GM23338 (cell line): ENCODE results near the gene GPR162. TPM values are rescaled to one million over a fixed set of nuclear protein-coding genes. Genes with fewer than 3 reads are reported as not detected.

Experiments
- CREB1 ChIP-seq: fragments of 250-450 bp; sonication (Bioruptor Pico); IDR thresholded peaks from 2 replicates; pipeline ENCODE4 v1.5.0; 2020; ENCODE audit warnings: low read depth, mild to moderate bottlenecking, moderate library complexity
- CTCF ChIP-seq, 2 experiments: fragments of 200-600 bp in 1 of 2; sonication (generic) in 1 of 2; conservative IDR thresholded peaks; 2 replicates each; pipeline versions ENCODE4 v1.5.1 to v1.6.1; 2016 to 2017; ENCODE audit warnings: antibody characterized with exemption in 2 of 2, low read depth in 2 of 2, mild to moderate bottlenecking in 2 of 2, moderate library complexity in 1 of 2
- ETS1 ChIP-seq: IDR thresholded peaks from 2 replicates; pipeline ENCODE4 v1.6.1; 2016; ENCODE audit warnings: antibody characterized with exemption
- EZH2 ChIP-seq: fragments of 200-600 bp; sonication (generic); IDR thresholded peaks from one replicate; pipeline ENCODE4 v1.8.0; 2017; ENCODE audit warnings: antibody characterized with exemption, mild to moderate bottlenecking, low read depth; ENCODE audit not compliant: unreplicated experiment
- JUNB ChIP-seq: IDR thresholded peaks from one replicate; pipeline ENCODE4 v1.6.1; 2016; ENCODE audit warnings: antibody characterized with exemption; ENCODE audit not compliant: unreplicated experiment
- NANOG ChIP-seq: IDR thresholded peaks from 2 replicates; pipeline ENCODE4 v1.6.1; 2016; ENCODE audit warnings: antibody characterized with exemption, borderline replicate concordance
- POLR2AphosphoS5 ChIP-seq: IDR thresholded peaks from 2 replicates; pipeline ENCODE4 v1.6.1; 2016; ENCODE audit warnings: antibody characterized with exemption, low read depth
- STAT1 ChIP-seq: IDR thresholded peaks from one replicate; pipeline ENCODE4 v1.6.1; 2016; ENCODE audit warnings: antibody characterized with exemption; ENCODE audit not compliant: unreplicated experiment
- ZNF114 ChIP-seq: fragments of 250-450 bp; sonication (Bioruptor Pico); IDR thresholded peaks from 2 replicates; pipeline ENCODE4 v1.5.0; 2020; ENCODE audit warnings: mild to moderate bottlenecking, moderate library complexity
- ZNF331 ChIP-seq: fragments of 250-450 bp; sonication (Bioruptor Pico); IDR thresholded peaks from 2 replicates; pipeline ENCODE4 v1.5.0; 2020; ENCODE audit warnings: low read depth, mild to moderate bottlenecking, moderate library complexity
- ZNF462 ChIP-seq: fragments of 250-450 bp; sonication (Bioruptor Pico); IDR thresholded peaks from 2 replicates; pipeline ENCODE4 v1.5.0; 2020; ENCODE audit warnings: mild to moderate bottlenecking, moderate library complexity
- polyA plus RNA-seq: library from polyadenylated mRNA; unstranded; fragments of >200 nt; fragmentation: Nextera tagmentation; extraction: Ambion mirVana; gene quantifications from 2 replicates; pipeline ENCODE4 v1.2.1, GENCODE V29; 2016
- total RNA-seq: library from RNA; depleted of rRNA; stranded (reverse); fragments of >200 nt; shearing (Covaris generic); gene quantifications from 2 replicates; pipeline ENCODE4 v1.2.3, GENCODE V29; 2014

GPR162 gene
- total and polyA plus RNA-seq, 2 experiments from 2014 or later, result 4.7 to 5.0 TPM

- no peak for TF ChIP-seq ZNF462 (CRISPR knock-in tag)
- TF ChIP-seq CREB1 (CRISPR knock-in tag), result no peak
- TF ChIP-seq POLR2AphosphoS5, result no peak
- TF ChIP-seq NANOG, result no peak
- no peak for TF ChIP-seq JUNB
- TF ChIP-seq ZNF114, result no peak
- TF ChIP-seq STAT1, result no peak
- TF ChIP-seq ZNF331 (CRISPR knock-in tag), result no peak
- no peak for TF ChIP-seq ETS1
- no peak for TF ChIP-seq EZH2
- no peak for TF ChIP-seq CTCF (conservative IDR thresholded peaks at IDR 0.05; ENCODE audit: low read depth in 2 of 2)
Measured at GRCh38 chr12:6860116-6860515, 38.5 kb downstream of the GPR162 start (continued).
